Breast epithelium (tissue), 3 donors: Measurements from ENCODE around the gene ELAC1.

Experiments used
- CTCF ChIP-seq, 3 donors: fragments of 450-650 bp; IDR thresholded peaks; one replicate each; pipeline ENCODE4 v1.5.1; 2016 to 2017; ENCODE audit warnings: antibody characterized with exemption in 3 of 3, mild to moderate bottlenecking in 3 of 3, moderate library complexity in 3 of 3
- POLR2A ChIP-seq: fragments of 450-650 bp; IDR thresholded peaks from one replicate; pipeline ENCODE4 v1.6.1; 2016; ENCODE audit warnings: antibody characterized with exemption, mild to moderate bottlenecking, moderate library complexity
- POLR2AphosphoS5 ChIP-seq, 3 donors: sonication (generic); formaldehyde crosslinking; IDR thresholded peaks; one replicate each; pipeline ENCODE4 v1.6.1; 2017; ENCODE audit warnings: antibody characterized with exemption in 3 of 3

GRCh38 chr18:50981381-50981780, 13.5 kb downstream of the ELAC1 start:
- TF ChIP-seq POLR2A (no peak), CTCF (IDR thresholded peaks at IDR 0.05) (no peak), POLR2AphosphoS5 (IDR thresholded peaks at IDR 0.05) (no peak)
